Measurements from ENCODE around the gene CIZ1. TPM values are rescaled to one million over a fixed set of nuclear protein-coding genes. Genes with fewer than 3 reads are reported as not detected.
A peak's percentile ranks its signal among the peaks of the same experiment; 100 is the strongest.

Gene CIZ1
- total and polyA plus RNA-seq, 2 of the 13 experiments (the other 11 are each of a cell fraction or from before 2014, with no cell fraction given) = 30.6 to 50.3 TPM

- TF ChIP-seq ARNT2 (CRISPR knock-in tag; IDR thresholded peaks at IDR 0.05; ENCODE audit: low read depth) (peak; percentile 47; the same call in 1 of the 2 replicates), ZNF234 (CRISPR knock-in tag; conservative IDR thresholded peaks at IDR 0.05) (no peak), ZNF841 (CRISPR knock-in tag; IDR thresholded peaks at IDR 0.05; ENCODE audit: borderline replicate concordance) (no peak), THYN1 (CRISPR knock-in tag; IDR thresholded peaks at IDR 0.05; ENCODE audit: borderline replicate concordance, low read depth) (no peak), EED (CRISPR knock-in tag; IDR thresholded peaks at IDR 0.05) (no peak), CENPX (CRISPR knock-in tag; IDR thresholded peaks at IDR 0.05) (no peak), FOSL2 (CRISPR knock-in tag; IDR thresholded peaks at IDR 0.05) (no peak), MED1 (CRISPR knock-in tag; IDR thresholded peaks at IDR 0.05) (no peak), SNRNP70 (IDR thresholded peaks at IDR 0.05; ENCODE audit: low read depth, low read length) (no peak), SIN3A (IDR thresholded peaks at IDR 0.05; ENCODE audit: borderline replicate concordance, low read depth, low read length) (no peak), ZNF329 (CRISPR knock-in tag; IDR thresholded peaks at IDR 0.05; ENCODE audit: low read depth) (0 out of 2 replicates have a peak, but pooled peaks have one; percentile 35), DNMT3B (CRISPR knock-in tag; conservative IDR thresholded peaks at IDR 0.05) (no peak), NFE2 (CRISPR knock-in tag; IDR thresholded peaks at IDR 0.05) (no peak), ZBTB33 (CRISPR knock-in tag; IDR thresholded peaks at IDR 0.05) (no peak), SRY (CRISPR knock-in tag; IDR thresholded peaks at IDR 0.05) (no peak), KAT8 (CRISPR knock-in tag; IDR thresholded peaks at IDR 0.05) (peak; percentile 25; the same call in 1 of the 2 replicates), MEIS2 (CRISPR knock-in tag; IDR thresholded peaks at IDR 0.05) (no peak), ZNF788 (CRISPR knock-in tag; IDR thresholded peaks at IDR 0.05; ENCODE audit: borderline replicate concordance) (no peak), YEATS4 (CRISPR knock-in tag; IDR thresholded peaks at IDR 0.05; ENCODE audit: borderline replicate concordance) (no peak), ZBTB44 (CRISPR knock-in tag; IDR thresholded peaks at IDR 0.05) (no peak), ZNF282 (IDR thresholded peaks at IDR 0.05; ENCODE audit: partially characterized antibody) (no peak), SALL1 (CRISPR knock-in tag; IDR thresholded peaks at IDR 0.05) (no peak), BRD4 (CRISPR knock-in tag; IDR thresholded peaks at IDR 0.05) (no peak)
These were observed 11.8 kb upstream of the CIZ1 start, which contains the start of gene DNM1 (continued) for GRCh38 chr9:128203024-128203706.

Measured in HepG2 (cell line).